Measurements from ENCODE around the gene ZIC1.

The ZIC1 gene

GRCh38 chr3:147424581-147425387, 15.6 kb downstream of the ZIC1 start:
- no peak for DNase-seq

GRCh38 chr3:147425388-147425850, 16.3 kb downstream of the ZIC1 start:
- DNase-seq: no peak

- no peak for DNase-seq
Observed at GRCh38 chr3:147426931-147427330, 17.8 kb downstream of the ZIC1 start.

GRCh38 chr3:147427746-147428145, 18.6 kb downstream of the ZIC1 start:
- no peak for DNase-seq

GRCh38 chr3:147428326-147428725, 19.2 kb downstream of the ZIC1 start:
- DNase-seq: no peak

GRCh38 chr3:147428754-147429153, 19.6 kb downstream of the ZIC1 start:
- no peak for DNase-seq

- DNase-seq: no peak
Observed at GRCh38 chr3:147431751-147432150, 22.6 kb downstream of the ZIC1 start.

GRCh38 chr3:147447224-147447623, 38.1 kb downstream of the ZIC1 start:
- DNase-seq: no peak

- no peak for DNase-seq
Observed at GRCh38 chr3:147449669-147450068, 40.5 kb downstream of the ZIC1 start.

- no peak for DNase-seq
Observed at GRCh38 chr3:147458995-147459704, 50.0 kb downstream of the ZIC1 start.

GRCh38 chr3:147462856-147463255, 53.7 kb downstream of the ZIC1 start:
- DNase-seq: no peak
